ENCODE data around the gene KLHDC10.
"Not testable (repeated sequence)": the region's sequence is repeated elsewhere in the genome, so short reads cannot be mapped to it uniquely, and the experiment has no call there.

Gene KLHDC10

GRCh38 chr7:130141884-130142653, 71.7 kb downstream of the KLHDC10 start:
- DNase-seq (ENCODE audit: low read depth), result no peak

GRCh38 chr7:130142654-130143333, 72.5 kb downstream of the KLHDC10 start:
- DNase-seq (ENCODE audit: low read depth), result no peak

GRCh38 chr7:130143334-130143732, 73.0 kb downstream of the KLHDC10 start:
- no peak for DNase-seq (ENCODE audit: low read depth)

- no peak for DNase-seq (ENCODE audit: low read depth)
Observed at GRCh38 chr7:130143986-130144311, 73.6 kb downstream of the KLHDC10 start.

- peak; percentile 89 for DNase-seq (ENCODE audit: low read depth)
Observed at GRCh38 chr7:130144312-130145171, 74.2 kb downstream of the KLHDC10 start.

GRCh38 chr7:130145424-130146100, 75.2 kb downstream of the KLHDC10 start:
- no peak for DNase-seq (ENCODE audit: low read depth)

- DNase-seq (ENCODE audit: low read depth), result not testable (repeated sequence)
Observed at GRCh38 chr7:130146142-130146541, 75.8 kb downstream of the KLHDC10 start.

GRCh38 chr7:130146693-130147405, 76.5 kb downstream of the KLHDC10 start:
- peak; percentile 74 for DNase-seq (ENCODE audit: low read depth)

- DNase-seq (ENCODE audit: low read depth), result no peak
Observed at GRCh38 chr7:130147710-130148325, 77.5 kb downstream of the KLHDC10 start.

GRCh38 chr7:130148561-130148960, 78.2 kb downstream of the KLHDC10 start:
- no peak for DNase-seq (ENCODE audit: low read depth)

- no peak for DNase-seq (ENCODE audit: low read depth)
Observed at GRCh38 chr7:130149281-130150139, 79.2 kb downstream of the KLHDC10 start.

- no peak for DNase-seq (ENCODE audit: low read depth)
Observed at GRCh38 chr7:130150587-130150986, 80.3 kb downstream of the KLHDC10 start.

- peak; percentile 76 for DNase-seq (ENCODE audit: low read depth)
Observed at GRCh38 chr7:130151591-130152492, 81.5 kb downstream of the KLHDC10 start.

GRCh38 chr7:130152493-130153210, 82.3 kb downstream of the KLHDC10 start:
- peak; percentile 68 for DNase-seq (ENCODE audit: low read depth)

- no peak for DNase-seq (ENCODE audit: low read depth)
Observed at GRCh38 chr7:130153211-130153908, 83.0 kb downstream of the KLHDC10 start.

GRCh38 chr7:130154131-130154500, 83.8 kb downstream of the KLHDC10 start:
- no peak for DNase-seq (ENCODE audit: low read depth)

GRCh38 chr7:130154501-130155317, 84.4 kb downstream of the KLHDC10 start:
- DNase-seq (ENCODE audit: low read depth), result no peak

Measured in amniotic epithelial cell (primary cell).